ENCODE results near the gene G3BP2. TPM values are rescaled to one million over a fixed set of nuclear protein-coding genes. Genes with fewer than 3 reads are reported as not detected.

Gene G3BP2
- total and polyA plus RNA-seq, 2 of the 8 experiments (the other 6 are each of a cell fraction or from before 2014, with no cell fraction given) = 83.7 to 378 TPM

GRCh38 chr4:75675004-75675531, 1.9 kb upstream of the G3BP2 start (continued):
- no peak for TF ChIP-seq RNF2 (IDR thresholded peaks at IDR 0.05; ENCODE audit: borderline replicate concordance, low read depth, low read length, missing control alignments, poor library complexity, severe bottlenecking)
- no peak for TF ChIP-seq GABPA (IDR thresholded peaks at IDR 0.05; ENCODE audit: borderline replicate concordance, insufficient read depth, low read length)
- TF ChIP-seq SIRT6 (IDR thresholded peaks at IDR 0.05; ENCODE audit: low read length) = no peak
- TF ChIP-seq POLR2A (IDR thresholded peaks at IDR 0.05; ENCODE audit: control extremely low read depth in 1 of 2, low read depth in 2 of 2, low read length in 2 of 2) = no peak
- no peak for TF ChIP-seq RAD21 (IDR thresholded peaks at IDR 0.05 in 1 of 2, conservative IDR thresholded peaks at IDR 0.05 in 1 of 2; ENCODE audit: low read depth in 2 of 2, low read length in 2 of 2)
